ENCODE measurements around the gene P4HA2. TPM values are rescaled to one million over a fixed set of nuclear protein-coding genes. Genes with fewer than 3 reads are reported as not detected.

P4HA2 gene
- total and polyA plus RNA-seq, 3 donors from 2014 or later = 20.4 to 25.4 (median 22.8) TPM

GRCh38 chr5:132238169-132238744 is 10.6 kb upstream of the P4HA2 start:
- no peak for TF ChIP-seq POLR2A (IDR thresholded peaks at IDR 0.05)
- TF ChIP-seq, protein P1, sequence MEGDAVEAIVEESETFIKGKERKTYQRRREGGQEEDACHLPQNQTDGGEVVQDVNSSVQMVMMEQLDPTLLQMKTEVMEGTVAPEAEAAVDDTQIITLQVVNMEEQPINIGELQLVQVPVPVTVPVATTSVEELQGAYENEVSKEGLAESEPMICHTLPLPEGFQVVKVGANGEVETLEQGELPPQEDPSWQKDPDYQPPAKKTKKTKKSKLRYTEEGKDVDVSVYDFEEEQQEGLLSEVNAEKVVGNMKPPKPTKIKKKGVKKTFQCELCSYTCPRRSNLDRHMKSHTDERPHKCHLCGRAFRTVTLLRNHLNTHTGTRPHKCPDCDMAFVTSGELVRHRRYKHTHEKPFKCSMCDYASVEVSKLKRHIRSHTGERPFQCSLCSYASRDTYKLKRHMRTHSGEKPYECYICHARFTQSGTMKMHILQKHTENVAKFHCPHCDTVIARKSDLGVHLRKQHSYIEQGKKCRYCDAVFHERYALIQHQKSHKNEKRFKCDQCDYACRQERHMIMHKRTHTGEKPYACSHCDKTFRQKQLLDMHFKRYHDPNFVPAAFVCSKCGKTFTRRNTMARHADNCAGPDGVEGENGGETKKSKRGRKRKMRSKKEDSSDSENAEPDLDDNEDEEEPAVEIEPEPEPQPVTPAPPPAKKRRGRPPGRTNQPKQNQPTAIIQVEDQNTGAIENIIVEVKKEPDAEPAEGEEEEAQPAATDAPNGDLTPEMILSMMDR (IDR thresholded peaks at IDR 0.05) = peak; percentile 44 to 85 (median 80)
- intact Hi-C loops (cut with DNase I; ENCODE audit: low total_unique reads) = no loop called here
- WGBS, 2 donors = 43 to 50% methylated on average over 1 of the region's 1 CpG
- H3K36me3 ChIP-seq (ENCODE audit: low read depth, missing control alignments) = no peaks in the 10 kb centered on the region
- no peaks in the 10 kb centered on the region for H3K9me3 ChIP-seq
- no peaks in the 10 kb centered on the region for H3K27me3 ChIP-seq
- H3K4me3 ChIP-seq = no peak overlapping the region
- no peaks in the 10 kb centered on the region for H3K4me1 ChIP-seq
- no peak overlapping the region for H3K27ac ChIP-seq
- peak; percentile 88 for DNase-seq

GRCh38 chr5:132237670-132238069 is 10.0 kb upstream of the P4HA2 start:
- no peaks in the 10 kb centered on the region for H3K27me3 ChIP-seq
- intact Hi-C loops (cut with DNase I; ENCODE audit: low total_unique reads) = no loop called here
- H3K4me3 ChIP-seq = no peak overlapping the region
- 86 to 94% methylated on average over 4 of the region's 4 CpGs for WGBS, 2 donors
- no peaks in the 10 kb centered on the region for H3K36me3 ChIP-seq (ENCODE audit: low read depth, missing control alignments)
- no peaks in the 10 kb centered on the region for H3K9me3 ChIP-seq
- DNase-seq = no peak
- H3K27ac ChIP-seq = no peak overlapping the region
- H3K4me1 ChIP-seq = no peaks in the 10 kb centered on the region
- TF ChIP-seq, protein P1 (IDR thresholded peaks at IDR 0.05) = no peak
- TF ChIP-seq POLR2A (IDR thresholded peaks at IDR 0.05) = no peak

DNA sequence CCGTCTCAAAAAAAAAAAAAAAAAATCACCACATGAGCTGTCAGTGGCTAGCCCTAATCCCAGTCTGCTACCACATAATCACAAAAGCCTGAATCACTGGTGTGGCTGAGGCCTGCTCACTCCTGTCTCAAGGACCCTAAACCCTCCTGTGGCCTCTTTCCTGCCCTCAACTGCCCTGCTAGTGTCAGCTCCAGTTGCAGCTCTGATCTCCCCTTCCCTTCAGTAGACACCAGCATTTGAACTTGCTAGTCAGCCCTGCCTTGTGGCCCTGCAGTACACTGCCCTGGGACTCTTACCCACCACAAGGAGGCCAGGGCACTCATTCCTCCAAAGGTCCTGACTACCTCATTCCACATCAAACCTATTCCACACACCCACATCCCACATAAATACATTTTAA is 9.5 kb upstream of the P4HA2 start:
- intact Hi-C loops (cut with DNase I; ENCODE audit: low total_unique reads) = no loop called here
- Histone ChIP-seq H3K4me3 (no peak overlapping the region), H3K9me3 (no peaks in the 10 kb centered on the region), H3K36me3 (ENCODE audit: low read depth, missing control alignments) (no peaks in the 10 kb centered on the region), H3K27me3 (no peaks in the 10 kb centered on the region), H3K4me1 (no peaks in the 10 kb centered on the region), H3K27ac (no peak overlapping the region)
- TF ChIP-seq, protein P1 (IDR thresholded peaks at IDR 0.05) = no peak
- TF ChIP-seq POLR2A (IDR thresholded peaks at IDR 0.05) = no peak
- 92 to 94% methylated on average over 1 of the region's 1 CpG for WGBS, 2 donors
- no peak for DNase-seq

DNA sequence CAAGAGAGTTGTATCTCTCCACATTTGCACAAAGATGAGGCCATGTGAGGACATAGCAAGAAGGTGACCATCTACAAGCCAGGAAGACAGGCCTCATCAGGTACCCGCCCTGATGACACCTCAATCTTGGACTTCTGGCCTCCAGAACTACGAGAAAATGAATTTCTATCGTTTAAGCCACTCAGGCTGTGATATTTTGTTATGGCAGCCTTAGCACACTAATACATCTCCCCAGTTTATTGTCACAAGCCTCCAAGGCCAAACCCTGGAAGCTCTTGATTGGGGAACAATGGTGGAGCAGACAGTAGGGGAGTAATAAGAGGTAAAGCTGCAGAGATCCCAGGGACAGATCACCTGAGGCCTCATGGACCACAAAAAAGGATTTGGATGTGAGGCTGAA is 7.7 kb upstream of the P4HA2 start:
- H3K4me3 ChIP-seq = no peak overlapping the region
- H3K36me3 ChIP-seq (ENCODE audit: low read depth, missing control alignments) = no peaks in the 10 kb centered on the region
- 95 to 97% methylated on average over 3 of the region's 3 CpGs for WGBS, 2 donors
- H3K27ac ChIP-seq = no peak overlapping the region
- H3K27me3 ChIP-seq = no peaks in the 10 kb centered on the region
- no peaks in the 10 kb centered on the region for H3K4me1 ChIP-seq
- intact Hi-C loops (cut with DNase I; ENCODE audit: low total_unique reads) = no loop called here
- no peak for TF ChIP-seq POLR2A (IDR thresholded peaks at IDR 0.05)
- TF ChIP-seq, protein P1 (IDR thresholded peaks at IDR 0.05) = no peak
- no peaks in the 10 kb centered on the region for H3K9me3 ChIP-seq
- no peak for DNase-seq

- DNase-seq = no peak
- Histone ChIP-seq H3K4me1 (no peaks in the 10 kb centered on the region), H3K27ac (no peak overlapping the region), H3K4me3 (no peak overlapping the region), H3K9me3 (no peaks in the 10 kb centered on the region), H3K27me3 (no peaks in the 10 kb centered on the region), H3K36me3 (ENCODE audit: low read depth, missing control alignments) (no peaks in the 10 kb centered on the region)
- intact Hi-C loops (cut with DNase I; ENCODE audit: low total_unique reads) = no loop called here
- 83 to 96% methylated on average over 2 of the region's 2 CpGs for WGBS, 2 donors
- no peak for TF ChIP-seq POLR2A (IDR thresholded peaks at IDR 0.05)
- TF ChIP-seq, protein P1 (IDR thresholded peaks at IDR 0.05) = no peak
These were observed 7.0 kb upstream of the P4HA2 start for GRCh38 chr5:132234684-132235062.

Data from testis (tissue), 3 donors.